Left lung (tissue), 10 donors: ENCODE data around the gene HACD2. TPM values are rescaled to one million over a fixed set of nuclear protein-coding genes. Genes with fewer than 3 reads are reported as not detected.
"Not testable (repeated sequence)": the region's sequence is repeated elsewhere in the genome, so short reads cannot be mapped to it uniquely, and the experiment has no call there.

Experiments
- ATAC-seq: fragments of 200-7000 bp; cut with Tn5 transposase; one replicate; pipeline ENCODE4 v1.9.1; 2020; ENCODE audit warnings: moderate library complexity
- DNase-seq, 4 donors: peaks; one replicate each; pipeline ENCODE4 v3.0.0-alpha.2; 2013 to 2020
- H3K27ac ChIP-seq, 2 donors: fragments of 200-600 bp; sonication (generic) in 1 of 2; one replicate each; pipeline versions ENCODE4 v1.5.0 to v1.8.0; 2020 to 2021
- H3K27me3 ChIP-seq, 2 donors: fragments of 200-600 bp; sonication (generic) in 1 of 2; one replicate each; pipeline versions ENCODE4 v1.5.0 to v1.8.0; 2020 to 2021
- H3K36me3 ChIP-seq, 2 donors: fragments of 200-600 bp; sonication (generic) in 1 of 2; one replicate each; pipeline versions ENCODE4 v1.5.0 to v1.8.0; 2020 to 2021
- H3K4me1 ChIP-seq, 2 donors: fragments of 200-600 bp; one replicate each; pipeline ENCODE4 v1.8.0; 2021
- H3K4me3 ChIP-seq, 2 donors: fragments of 200-600 bp; sonication (generic) in 1 of 2; one replicate each; pipeline versions ENCODE4 v1.5.0 to v1.8.0; 2020 to 2021; ENCODE audit warnings: mild to moderate bottlenecking in 1 of 2
- H3K9me3 ChIP-seq, 2 donors: fragments of 200-600 bp; sonication (generic) in 1 of 2; one replicate each; pipeline versions ENCODE4 v1.5.0 to v1.8.0; 2020 to 2021
- CTCF ChIP-seq, 2 donors: fragments of 200-600 bp; sonication (generic) in 1 of 2; IDR thresholded peaks; one replicate each; pipeline versions ENCODE4 v1.5.0 to v1.8.0; 2021; ENCODE audit warnings: antibody characterized with exemption in 2 of 2
- intact Hi-C, 2 donors: fragments of 100-400 bp; cut with DNase I; formaldehyde crosslinking; loops; one replicate each; pipeline versions ENCODE4 v1.11.2 to v1.14.2; 2022
- polyA plus RNA-seq, 6 donors: library from polyadenylated mRNA; unstranded; fragments of 120-200 nt; gene quantifications; one replicate each; pipeline ENCODE4 v1.2.1, GENCODE V29; 2013; ENCODE audit not compliant: insufficient read length in 6 of 6
- total RNA-seq, 2 donors: library from RNA; stranded (reverse); fragmentation: NEBNext Ultra II Directional; extraction: Animal tissue kit (Norgen Biotek cat#: 25700); gene quantifications; one replicate each; pipeline ENCODE4 v1.2.1, GENCODE V29; 2021
- donor health status: DM: no; HTN: yes; CAD: no.
- donor health status: DM: no; HTN: no; CAD: no.

HACD2 gene
- total and polyA plus RNA-seq, 8 donors, result 33.6 to 60.9 (median 39.0) TPM

- no peaks in the 10 kb centered on the region for H3K27me3 ChIP-seq
- DNase-seq, result no peak
- no peak for ATAC-seq
- no peak for TF ChIP-seq CTCF (IDR thresholded peaks at IDR 0.05)
- H3K27ac ChIP-seq, result peak overlapping the region in 1 of 2 donors; percentile 2
- peaks cover 0 to under 1% of the 10 kb centered on the region in 2 donors for H3K36me3 ChIP-seq
- H3K4me1 ChIP-seq, result peaks cover 4 to 18% of the 10 kb centered on the region in 2 donors
- intact Hi-C loops, result no loop called here
- no peaks in the 10 kb centered on the region for H3K9me3 ChIP-seq
- no peak overlapping the region for H3K4me3 ChIP-seq
Measured at GRCh38 chr3:123606527-123606926, 21.7 kb upstream of the HACD2 start.

GRCh38 chr3:123605789-123606234 lies 21.0 kb upstream of the HACD2 start:
- intact Hi-C loops, result no loop called here
- Histone ChIP-seq H3K9me3 (no peaks in the 10 kb centered on the region), H3K4me1 (peaks cover 4 to 18% of the 10 kb centered on the region in 2 donors), H3K27ac (peak overlapping the region; percentile 48 to 79), H3K4me3 (no peak overlapping the region), H3K36me3 (no peaks in the 10 kb centered on the region), H3K27me3 (no peaks in the 10 kb centered on the region)
- ATAC-seq, result peak; percentile 72
- no peak for TF ChIP-seq CTCF (IDR thresholded peaks at IDR 0.05)
- DNase-seq, result no peak

GRCh38 chr3:123603153-123603552 lies 18.3 kb upstream of the HACD2 start:
- DNase-seq, H3K4me3 ChIP-seq, intact Hi-C loops: not testable (repeated sequence)

GRCh38 chr3:123602325-123602724 lies 17.5 kb upstream of the HACD2 start:
- ATAC-seq, result peak; percentile 17
- no peak overlapping the region for H3K4me3 ChIP-seq
- no peak for TF ChIP-seq CTCF (IDR thresholded peaks at IDR 0.05)
- H3K36me3 ChIP-seq, result no peaks in the 10 kb centered on the region
- H3K27me3 ChIP-seq, result no peaks in the 10 kb centered on the region
- no peaks in the 10 kb centered on the region for H3K9me3 ChIP-seq
- H3K4me1 ChIP-seq, result peaks cover 4 to 18% of the 10 kb centered on the region in 2 donors
- intact Hi-C loops, result no loop called here
- no peak overlapping the region for H3K27ac ChIP-seq
- no peak for DNase-seq

More at GRCh38 chr3:123603153-123603552, 18.3 kb upstream of the HACD2 start:
- H3K27ac ChIP-seq, H3K9me3 ChIP-seq, H3K27me3 ChIP-seq, H3K36me3 ChIP-seq, ATAC-seq: not testable (repeated sequence)
- H3K4me1 ChIP-seq, result peaks cover 4 to 18% of the 10 kb centered on the region in 2 donors

- H3K9me3 ChIP-seq, H3K27me3 ChIP-seq, ATAC-seq, H3K36me3 ChIP-seq, intact Hi-C loops, H3K4me3 ChIP-seq, H3K27ac ChIP-seq, DNase-seq: not testable (repeated sequence)
- peaks cover 4 to 15% of the 10 kb centered on the region in 2 donors for H3K4me1 ChIP-seq
Measured at GRCh38 chr3:123600863-123601262, 16.0 kb upstream of the HACD2 start.

- Histone ChIP-seq H3K36me3 (no peaks in the 10 kb centered on the region), H3K27ac (no peak overlapping the region), H3K9me3 (no peaks in the 10 kb centered on the region), H3K4me1 (no peaks in the 10 kb centered on the region), H3K4me3 (no peak overlapping the region), H3K27me3 (no peaks in the 10 kb centered on the region)
- TF ChIP-seq CTCF (IDR thresholded peaks at IDR 0.05), result no peak
- ATAC-seq (no peak), DNase-seq (no peak)
- intact Hi-C loops, result no loop called here
Measured at GRCh38 chr3:123597561-123597960, 12.7 kb upstream of the HACD2 start.
